Measurements from ENCODE around the gene TAGLN2.

TAGLN2 gene

DNA sequence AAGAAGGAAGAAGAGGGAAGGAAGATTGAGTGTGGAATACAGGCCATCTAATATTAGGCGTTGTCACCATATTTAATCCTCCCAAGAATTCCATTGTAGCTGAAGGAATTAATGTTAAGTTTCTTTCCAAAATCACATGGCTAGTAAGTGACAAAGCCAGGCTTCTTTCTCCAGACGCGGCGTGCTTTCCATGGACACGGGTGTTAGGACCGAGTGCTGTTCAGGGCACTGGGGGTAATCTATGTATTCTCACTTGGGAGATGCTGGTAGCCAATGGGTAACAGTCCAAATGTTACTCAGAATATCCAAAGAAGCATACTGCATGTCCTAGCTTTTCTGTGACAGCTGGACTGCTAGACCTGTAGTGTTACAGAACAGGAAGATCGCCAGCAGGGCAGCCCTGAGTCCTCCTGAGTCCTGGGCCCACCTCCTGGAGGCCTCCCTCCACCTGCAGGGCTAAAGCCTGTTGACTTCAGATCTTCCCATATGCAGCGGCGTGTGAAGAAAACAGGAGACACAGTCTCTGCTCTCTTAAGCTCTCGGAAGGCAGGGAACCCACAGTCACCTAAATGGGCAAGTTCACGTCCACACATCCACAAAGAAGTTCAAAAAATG lies 14.8 kb upstream of the TAGLN2 start:
- TF ChIP-seq, protein P1, sequence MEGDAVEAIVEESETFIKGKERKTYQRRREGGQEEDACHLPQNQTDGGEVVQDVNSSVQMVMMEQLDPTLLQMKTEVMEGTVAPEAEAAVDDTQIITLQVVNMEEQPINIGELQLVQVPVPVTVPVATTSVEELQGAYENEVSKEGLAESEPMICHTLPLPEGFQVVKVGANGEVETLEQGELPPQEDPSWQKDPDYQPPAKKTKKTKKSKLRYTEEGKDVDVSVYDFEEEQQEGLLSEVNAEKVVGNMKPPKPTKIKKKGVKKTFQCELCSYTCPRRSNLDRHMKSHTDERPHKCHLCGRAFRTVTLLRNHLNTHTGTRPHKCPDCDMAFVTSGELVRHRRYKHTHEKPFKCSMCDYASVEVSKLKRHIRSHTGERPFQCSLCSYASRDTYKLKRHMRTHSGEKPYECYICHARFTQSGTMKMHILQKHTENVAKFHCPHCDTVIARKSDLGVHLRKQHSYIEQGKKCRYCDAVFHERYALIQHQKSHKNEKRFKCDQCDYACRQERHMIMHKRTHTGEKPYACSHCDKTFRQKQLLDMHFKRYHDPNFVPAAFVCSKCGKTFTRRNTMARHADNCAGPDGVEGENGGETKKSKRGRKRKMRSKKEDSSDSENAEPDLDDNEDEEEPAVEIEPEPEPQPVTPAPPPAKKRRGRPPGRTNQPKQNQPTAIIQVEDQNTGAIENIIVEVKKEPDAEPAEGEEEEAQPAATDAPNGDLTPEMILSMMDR (IDR thresholded peaks at IDR 0.05; ENCODE audit: control insufficient read depth, extremely low read depth, insufficient read depth) = no peak
- H3K4me3 ChIP-seq (ENCODE audit: low read depth, low read length) = no peak overlapping the region
- DNase-seq (ENCODE audit: low read depth) = no peak

DNA sequence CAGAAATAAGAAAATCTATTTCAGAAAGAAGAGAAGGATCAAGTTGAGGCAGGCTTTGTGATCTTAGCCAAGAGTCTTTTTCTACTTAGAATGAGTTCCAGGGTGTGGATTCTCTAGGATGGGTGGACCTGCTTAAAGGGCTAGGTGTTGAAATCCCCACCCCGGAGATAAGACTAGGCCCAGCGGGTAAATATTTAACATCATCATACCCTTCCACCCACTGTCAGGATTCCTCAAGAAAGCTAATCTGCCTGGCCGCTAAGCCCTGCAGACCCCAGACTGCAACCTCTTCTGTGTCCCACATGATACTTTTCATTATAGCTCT lies 14.3 kb upstream of the TAGLN2 start:
- no peak for DNase-seq (ENCODE audit: low read depth)
- TF ChIP-seq, protein P1 (IDR thresholded peaks at IDR 0.05; ENCODE audit: control insufficient read depth, extremely low read depth, insufficient read depth) = no peak
- no peak overlapping the region for H3K4me3 ChIP-seq (ENCODE audit: low read depth, low read length)

DNA sequence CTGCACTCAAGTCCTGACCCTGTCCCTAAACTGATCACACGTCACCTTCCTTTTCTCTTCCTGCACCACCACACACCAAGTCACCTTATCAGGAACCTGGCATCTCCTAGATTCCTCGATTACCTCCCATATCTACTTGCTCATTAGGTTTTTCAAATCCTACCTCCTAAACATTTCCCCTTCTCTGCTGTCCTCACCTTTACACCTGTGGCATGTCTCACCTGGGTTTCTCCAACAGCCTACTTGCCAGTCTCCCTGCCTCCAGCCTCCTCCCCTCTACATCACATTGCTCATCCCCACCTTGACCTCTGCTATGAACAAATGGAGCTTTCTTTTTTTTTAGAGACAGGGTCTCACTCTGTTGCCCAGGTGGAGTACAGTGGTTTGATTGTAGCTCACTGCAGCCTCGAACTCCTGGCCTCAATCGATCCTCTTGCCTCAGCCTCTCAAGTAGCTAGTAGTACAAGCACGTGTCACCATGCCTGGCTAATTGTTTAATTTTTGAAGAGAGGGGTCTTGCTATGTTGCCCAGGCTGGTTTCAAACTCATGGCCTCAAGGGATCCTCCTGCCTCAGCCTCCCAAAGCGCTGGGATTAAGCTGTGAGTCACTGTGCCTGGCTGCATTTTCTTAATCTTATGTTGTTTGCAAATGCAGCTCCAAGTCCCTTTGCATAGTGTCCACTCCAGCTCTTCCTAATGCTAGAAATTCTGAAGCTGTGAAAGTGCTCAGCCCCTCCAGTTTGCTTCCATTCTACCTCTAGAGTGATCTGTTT lies 13.8 kb upstream of the TAGLN2 start:
- TF ChIP-seq, protein P1 (IDR thresholded peaks at IDR 0.05; ENCODE audit: control insufficient read depth, extremely low read depth, insufficient read depth) = no peak
- no peak for DNase-seq (ENCODE audit: low read depth)

DNA sequence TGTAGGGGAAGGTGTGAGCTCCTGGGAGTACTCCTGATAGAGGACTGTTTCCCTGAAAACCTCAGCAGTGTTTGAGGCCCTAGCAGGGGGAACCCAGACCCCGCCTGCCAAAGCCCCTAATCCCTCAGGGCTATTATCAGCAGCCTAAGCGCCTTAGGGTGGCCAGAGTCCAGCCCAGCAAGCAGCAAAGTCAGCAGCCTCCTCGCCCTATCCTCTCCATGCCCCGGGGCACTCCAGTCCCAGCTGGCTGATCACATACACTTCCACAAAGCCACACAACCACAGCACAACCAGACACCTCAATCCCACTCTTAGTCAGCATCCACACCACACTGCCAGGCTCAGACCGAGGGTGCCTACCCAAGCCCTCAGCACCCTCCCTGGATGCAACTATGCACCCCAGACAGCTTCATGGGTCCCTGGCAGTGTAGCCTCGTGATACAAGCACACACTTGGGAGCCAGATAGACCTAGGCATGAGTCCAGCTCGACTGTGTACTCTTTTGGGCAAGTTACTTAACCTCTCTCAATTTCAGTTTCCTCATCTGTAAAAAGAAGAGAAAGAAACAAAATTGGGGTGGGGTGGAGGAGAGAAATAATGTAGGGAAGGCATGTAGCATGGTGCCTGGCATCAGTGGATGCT lies 13.0 kb upstream of the TAGLN2 start:
- TF ChIP-seq, protein P1 (IDR thresholded peaks at IDR 0.05; ENCODE audit: control insufficient read depth, extremely low read depth, insufficient read depth) = no peak
- no peak for DNase-seq (ENCODE audit: low read depth)
- H3K4me3 ChIP-seq (ENCODE audit: low read depth, low read length) = no peak overlapping the region

More for the DNA sequence above, 13.8 kb upstream of the TAGLN2 start:
- no peak overlapping the region for H3K4me3 ChIP-seq (ENCODE audit: low read depth, low read length)

DNA sequence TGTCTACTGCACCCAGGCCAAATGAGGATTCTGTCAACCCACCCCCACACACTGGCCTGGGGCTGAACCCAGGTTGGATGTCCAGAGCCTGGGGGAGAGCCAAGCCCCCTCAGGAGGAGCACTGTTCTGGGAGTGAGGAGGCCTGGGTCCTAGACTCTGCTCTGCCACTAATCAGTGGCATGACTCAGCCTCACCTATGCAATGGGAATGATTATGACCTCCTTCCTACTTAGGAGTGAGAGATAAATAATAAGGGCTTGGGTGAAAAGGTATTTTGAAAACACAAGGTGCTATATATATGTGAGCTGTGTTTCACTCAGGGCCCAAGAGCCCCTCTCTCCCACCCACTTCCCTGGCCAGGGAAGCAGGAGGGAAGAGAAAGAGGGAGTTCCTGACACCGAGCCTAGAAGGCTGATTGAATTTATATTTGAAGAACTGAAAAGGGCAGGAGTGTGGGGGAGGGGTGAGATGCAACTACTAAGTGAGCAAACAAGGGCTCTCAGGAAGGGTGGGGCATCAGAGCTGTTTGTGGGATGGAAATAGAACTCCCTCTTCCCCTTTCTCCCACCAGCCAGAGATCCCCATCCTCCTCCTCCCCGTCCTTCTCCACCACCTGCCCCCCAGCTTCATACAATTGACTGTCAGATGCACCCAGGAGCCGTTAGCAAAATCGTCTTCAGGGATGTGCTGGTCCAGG lies 11.9 kb upstream of the TAGLN2 start:
- no peak overlapping the region for H3K4me3 ChIP-seq (ENCODE audit: low read depth, low read length)
- no peak for DNase-seq (ENCODE audit: low read depth)
- TF ChIP-seq, protein P1 (IDR thresholded peaks at IDR 0.05; ENCODE audit: control insufficient read depth, extremely low read depth, insufficient read depth) = no peak

DNA sequence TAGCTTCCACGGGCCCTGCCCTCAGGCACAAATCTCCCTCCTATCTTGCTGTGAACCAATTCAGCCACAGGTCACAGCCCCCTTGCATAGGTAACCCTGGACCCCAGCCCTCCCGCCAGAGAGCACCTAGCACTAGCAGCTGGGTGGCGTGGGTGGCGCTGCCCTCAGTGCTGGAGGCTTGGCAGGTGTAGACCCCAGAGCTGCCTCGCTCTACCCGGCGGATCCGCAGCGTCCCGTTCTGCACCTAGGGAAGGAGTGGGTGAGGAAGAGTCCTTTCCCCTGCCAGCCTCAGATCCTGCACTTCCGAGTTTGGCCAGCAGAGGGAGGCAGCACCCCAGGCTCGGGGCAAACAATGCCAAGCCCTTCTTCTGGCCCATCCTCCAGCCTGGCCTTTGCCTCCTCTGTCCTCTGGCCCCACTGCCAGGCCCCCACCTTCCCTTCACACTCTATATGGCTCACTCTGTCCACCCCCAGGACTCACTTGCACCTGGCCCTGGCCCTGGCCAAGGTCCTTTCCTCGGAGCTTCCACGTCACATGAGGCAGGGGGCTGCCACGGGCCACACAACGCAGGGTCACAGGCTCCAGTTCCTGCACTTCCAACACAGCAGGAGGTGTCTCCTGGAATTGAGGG lies 11.1 kb upstream of the TAGLN2 start:
- DNase-seq (ENCODE audit: low read depth) = no peak
- no peak overlapping the region for H3K4me3 ChIP-seq (ENCODE audit: low read depth, low read length)
- TF ChIP-seq, protein P1 (IDR thresholded peaks at IDR 0.05; ENCODE audit: control insufficient read depth, extremely low read depth, insufficient read depth) = peak; percentile 98
